DND-41 (cell line): ENCODE results near the gene INTS13.

Experiments used
- ATAC-seq: fragments of 200-7000 bp; cut with Tn5 transposase; 3 replicates; pipeline ENCODE4 v1.9.1; 2021; ENCODE audit warnings: low read depth; ENCODE audit not compliant: insufficient read depth
- DNase-seq: peaks from one replicate; pipeline ENCODE4 v3.0.0-alpha.2; 2020
- H2AFZ ChIP-seq: 2 replicates; pipeline ENCODE4 v1.6.0; 2012; ENCODE audit warnings: low read depth, low read length
- H3K27ac ChIP-seq: 2 replicates; pipeline ENCODE4 v1.5.1; 2012; ENCODE audit warnings: low read length, inconsistent platforms
- H3K27me3 ChIP-seq: fragments of 200-600 bp; sonication (generic); 2 replicates; pipeline ENCODE4 v1.6.0; 2012; ENCODE audit warnings: low read length, mild to moderate bottlenecking, inconsistent platforms; ENCODE audit not compliant: insufficient read depth, poor library complexity
- H3K36me3 ChIP-seq: 2 replicates; pipeline ENCODE4 v1.5.1; 2012; ENCODE audit warnings: low read length, inconsistent platforms; ENCODE audit not compliant: insufficient read depth
- H3K4me1 ChIP-seq: 2 replicates; pipeline ENCODE4 v1.5.1; 2012; ENCODE audit warnings: mild to moderate bottlenecking, low read length; ENCODE audit not compliant: insufficient read depth
- H3K4me2 ChIP-seq: 2 replicates; pipeline ENCODE4 v1.6.0; 2012; ENCODE audit warnings: mild to moderate bottlenecking, moderate library complexity, low read length, inconsistent platforms; ENCODE audit not compliant: insufficient read depth
- H3K4me3 ChIP-seq, 2 experiments: fragments of 200-600 bp in 1 of 2; shearing (Covaris generic) in 1 of 2; 2 replicates each; pipeline ENCODE4 v1.5.1; 2012 to 2016; ENCODE audit warnings: inconsistent platforms in 2 of 2, low read length in 2 of 2, mild to moderate bottlenecking in 2 of 2, low read depth in 1 of 2, moderate library complexity in 1 of 2
- H3K79me2 ChIP-seq: 2 replicates; pipeline ENCODE4 v1.6.0; 2012; ENCODE audit warnings: low read length, inconsistent platforms; ENCODE audit not compliant: insufficient read depth
- H3K9ac ChIP-seq: 2 replicates; pipeline ENCODE4 v1.6.0; 2012; ENCODE audit warnings: low read depth, mild to moderate bottlenecking, inconsistent platforms, low read length, moderate library complexity
- H3K9me3 ChIP-seq: 2 replicates; pipeline ENCODE4 v1.5.1; 2012; ENCODE audit warnings: low read length, moderate library complexity, mild to moderate bottlenecking, inconsistent platforms; ENCODE audit not compliant: insufficient read depth, severe bottlenecking
- H4K20me1 ChIP-seq: 2 replicates; pipeline ENCODE4 v1.6.0; 2012; ENCODE audit warnings: low read length; ENCODE audit not compliant: insufficient read depth
- EZH2 ChIP-seq: IDR thresholded peaks from 3 replicates; pipeline ENCODE4 v1.6.1; 2012; ENCODE audit warnings: borderline replicate concordance, low read depth, mild to moderate bottlenecking, moderate library complexity, low read length, inconsistent platforms; ENCODE audit not compliant: severe bottlenecking
- TF ChIP-seq, protein P1 (sequence below): IDR thresholded peaks from 2 replicates; pipeline ENCODE4 v1.5.1; 2012; ENCODE audit warnings: borderline replicate concordance, low read length, moderate library complexity, mild to moderate bottlenecking; ENCODE audit not compliant: poor library complexity, severe bottlenecking; ENCODE audit errors: extremely low read depth

INTS13 gene, protein sequence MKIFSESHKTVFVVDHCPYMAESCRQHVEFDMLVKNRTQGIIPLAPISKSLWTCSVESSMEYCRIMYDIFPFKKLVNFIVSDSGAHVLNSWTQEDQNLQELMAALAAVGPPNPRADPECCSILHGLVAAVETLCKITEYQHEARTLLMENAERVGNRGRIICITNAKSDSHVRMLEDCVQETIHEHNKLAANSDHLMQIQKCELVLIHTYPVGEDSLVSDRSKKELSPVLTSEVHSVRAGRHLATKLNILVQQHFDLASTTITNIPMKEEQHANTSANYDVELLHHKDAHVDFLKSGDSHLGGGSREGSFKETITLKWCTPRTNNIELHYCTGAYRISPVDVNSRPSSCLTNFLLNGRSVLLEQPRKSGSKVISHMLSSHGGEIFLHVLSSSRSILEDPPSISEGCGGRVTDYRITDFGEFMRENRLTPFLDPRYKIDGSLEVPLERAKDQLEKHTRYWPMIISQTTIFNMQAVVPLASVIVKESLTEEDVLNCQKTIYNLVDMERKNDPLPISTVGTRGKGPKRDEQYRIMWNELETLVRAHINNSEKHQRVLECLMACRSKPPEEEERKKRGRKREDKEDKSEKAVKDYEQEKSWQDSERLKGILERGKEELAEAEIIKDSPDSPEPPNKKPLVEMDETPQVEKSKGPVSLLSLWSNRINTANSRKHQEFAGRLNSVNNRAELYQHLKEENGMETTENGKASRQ

GRCh38 chr12:26937863-26938700, at the start of gene INTS13, which contains the start of gene FGFR1OP2:
TSS of gene INTS13 (minus strand) at chr12:26937981. CDS start at chr12:26936803, 1,178 bp downstream.
TSS of gene FGFR1OP2 (plus strand) at chr12:26938470. CDS start at chr12:26954159, 15,689 bp downstream.
- Histone ChIP-seq H4K20me1 (peaks cover 23% of the 10 kb centered on the region), H3K9ac (peak within 1 kb of the TSS; percentile 90), H3K27ac (peak within 1 kb of the TSS; percentile 92), H3K79me2 (peaks cover 97% of the 10 kb centered on the region), H3K4me3 (peak within 1 kb of the TSS; percentile 90 to 95), H3K36me3 (peaks cover 21% of the 10 kb centered on the region), H2AFZ (peak within 1 kb of the TSS; percentile 95), H3K4me1 (peaks cover 77% of the 10 kb centered on the region), H3K9me3 (no peaks in the 10 kb centered on the region), H3K27me3 (no peaks in the 10 kb centered on the region), H3K4me2 (peak within 1 kb of the TSS; percentile 84)
- TF ChIP-seq, protein P1, sequence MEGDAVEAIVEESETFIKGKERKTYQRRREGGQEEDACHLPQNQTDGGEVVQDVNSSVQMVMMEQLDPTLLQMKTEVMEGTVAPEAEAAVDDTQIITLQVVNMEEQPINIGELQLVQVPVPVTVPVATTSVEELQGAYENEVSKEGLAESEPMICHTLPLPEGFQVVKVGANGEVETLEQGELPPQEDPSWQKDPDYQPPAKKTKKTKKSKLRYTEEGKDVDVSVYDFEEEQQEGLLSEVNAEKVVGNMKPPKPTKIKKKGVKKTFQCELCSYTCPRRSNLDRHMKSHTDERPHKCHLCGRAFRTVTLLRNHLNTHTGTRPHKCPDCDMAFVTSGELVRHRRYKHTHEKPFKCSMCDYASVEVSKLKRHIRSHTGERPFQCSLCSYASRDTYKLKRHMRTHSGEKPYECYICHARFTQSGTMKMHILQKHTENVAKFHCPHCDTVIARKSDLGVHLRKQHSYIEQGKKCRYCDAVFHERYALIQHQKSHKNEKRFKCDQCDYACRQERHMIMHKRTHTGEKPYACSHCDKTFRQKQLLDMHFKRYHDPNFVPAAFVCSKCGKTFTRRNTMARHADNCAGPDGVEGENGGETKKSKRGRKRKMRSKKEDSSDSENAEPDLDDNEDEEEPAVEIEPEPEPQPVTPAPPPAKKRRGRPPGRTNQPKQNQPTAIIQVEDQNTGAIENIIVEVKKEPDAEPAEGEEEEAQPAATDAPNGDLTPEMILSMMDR = no peak
- TF ChIP-seq EZH2 = no peak
- DNase-seq (peak; percentile 99), ATAC-seq (peak; percentile 90)

DNA sequence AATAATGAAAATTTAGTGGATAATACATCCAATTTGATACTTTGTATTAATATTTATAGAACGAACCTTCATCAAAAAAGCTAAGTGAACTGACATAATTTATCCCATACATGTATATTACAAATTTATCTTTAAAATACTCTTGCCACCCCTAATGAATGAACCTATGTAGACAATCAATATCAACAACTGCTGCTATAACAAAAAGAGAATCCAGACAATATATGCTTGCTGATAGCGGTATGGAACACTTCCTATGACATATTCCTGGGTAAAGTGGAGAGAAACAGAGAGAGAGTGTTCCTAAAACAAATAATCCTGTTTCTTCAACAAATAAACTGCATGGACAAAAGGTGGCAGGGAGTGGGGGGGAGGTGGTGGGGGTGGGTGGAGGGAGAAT, 45.1 kb upstream of the INTS13 start:
- H3K4me1 ChIP-seq = no peaks in the 10 kb centered on the region
- no peaks in the 10 kb centered on the region for H3K9me3 ChIP-seq
- H3K79me2 ChIP-seq = peaks cover 21% of the 10 kb centered on the region
- H3K36me3 ChIP-seq = peaks cover 76% of the 10 kb centered on the region
- no peak overlapping the region for H3K9ac ChIP-seq
- H3K27me3 ChIP-seq = no peaks in the 10 kb centered on the region
- no peak overlapping the region for H3K27ac ChIP-seq
- H3K4me3 ChIP-seq = no peak overlapping the region
- H2AFZ ChIP-seq = no peak overlapping the region
- ATAC-seq (no peak), DNase-seq (no peak)
- no peak overlapping the region for H3K4me2 ChIP-seq
- no peaks in the 10 kb centered on the region; the same call in 1 of the 2 replicates for H4K20me1 ChIP-seq
- TF ChIP-seq EZH2 = no peak
- TF ChIP-seq, protein P1 = no peak

GRCh38 chr12:26979733-26980132, 42.0 kb upstream of the INTS13 start:
- Histone ChIP-seq H3K27ac (no peak overlapping the region), H2AFZ (no peak overlapping the region), H3K4me3 (no peak overlapping the region), H3K27me3 (no peaks in the 10 kb centered on the region), H4K20me1 (no peaks in the 10 kb centered on the region; the same call in 1 of the 2 replicates), H3K4me2 (no peak overlapping the region), H3K36me3 (peaks cover 85% of the 10 kb centered on the region), H3K9me3 (no peaks in the 10 kb centered on the region), H3K4me1 (no peaks in the 10 kb centered on the region), H3K9ac (no peak overlapping the region), H3K79me2 (peaks cover 7% of the 10 kb centered on the region)
- ATAC-seq (no peak), DNase-seq (no peak)
- TF ChIP-seq, protein P1 = no peak
